ENCODE data around the gene OXGR1. TPM values are rescaled to one million over a fixed set of nuclear protein-coding genes. Genes with fewer than 3 reads are reported as not detected.

Gene OXGR1
- total RNA-seq, 1 experiment from 2014 or later = not detected

Other genes starting within 250 kb of the OXGR1 start
- gene MBNL2, start 227.9 kb upstream of the OXGR1 start, total RNA-seq (2014; rRNA removed; shearing (Covaris generic)) = 37.8 and 62.8 TPM in 2 replicates